ENCODE results near the gene CACYBP.

The CACYBP gene

GRCh38 chr1:175005085-175005783 is 5.5 kb downstream of the CACYBP start:
- TF ChIP-seq CTCF (IDR thresholded peaks at IDR 0.05): no peak
- Mint-ChIP-seq H3K4me3 (no peak overlapping the region), H3K27ac (no peak overlapping the region), H3K9me3 (no peaks in the 10 kb centered on the region), H3K27me3 (ENCODE audit: low read depth, poor library complexity) (no peaks in the 10 kb centered on the region), H3K36me3 (ENCODE audit: low read depth) (peaks cover 42% of the 10 kb centered on the region), H3K4me1 (peaks cover 31% of the 10 kb centered on the region)
- no peak for DNase-seq

- DNase-seq: no peak
- TF ChIP-seq CTCF (IDR thresholded peaks at IDR 0.05): no peak
- Mint-ChIP-seq H3K36me3 (ENCODE audit: low read depth) (peaks cover 65% of the 10 kb centered on the region), H3K9me3 (no peaks in the 10 kb centered on the region), H3K4me1 (no peaks in the 10 kb centered on the region), H3K27ac (peak overlapping the region; percentile 5), H3K4me3 (no peak overlapping the region), H3K27me3 (ENCODE audit: low read depth, poor library complexity) (no peaks in the 10 kb centered on the region)
Measured at GRCh38 chr1:175009532-175009931, 9.8 kb downstream of the CACYBP start.

- no peak overlapping the region for H3K4me3 Mint-ChIP-seq
- no peak for TF ChIP-seq CTCF (IDR thresholded peaks at IDR 0.05)
- peaks cover 63% of the 10 kb centered on the region for H3K36me3 Mint-ChIP-seq (ENCODE audit: low read depth)
- no peak for DNase-seq
- no peaks in the 10 kb centered on the region for H3K9me3 Mint-ChIP-seq
- peaks cover 10% of the 10 kb centered on the region for H3K4me1 Mint-ChIP-seq
- peak overlapping the region; percentile 8 for H3K27ac Mint-ChIP-seq
- no peaks in the 10 kb centered on the region for H3K27me3 Mint-ChIP-seq (ENCODE audit: low read depth, poor library complexity)
Measured at GRCh38 chr1:175013445-175013844, 13.7 kb downstream of the CACYBP start.

GRCh38 chr1:175015243-175015642 is 15.5 kb downstream of the CACYBP start:
- Mint-ChIP-seq H3K27me3 (ENCODE audit: low read depth, poor library complexity) (no peaks in the 10 kb centered on the region), H3K4me1 (peaks cover 10% of the 10 kb centered on the region), H3K36me3 (ENCODE audit: low read depth) (peaks cover 54% of the 10 kb centered on the region), H3K4me3 (no peak overlapping the region), H3K9me3 (no peaks in the 10 kb centered on the region), H3K27ac (peak overlapping the region; percentile 0)
- TF ChIP-seq CTCF (IDR thresholded peaks at IDR 0.05): no peak
- no peak for DNase-seq

GRCh38 chr1:175019524-175019923 is 19.8 kb downstream of the CACYBP start:
- Mint-ChIP-seq H3K9me3 (peaks cover 1% of the 10 kb centered on the region), H3K27me3 (ENCODE audit: low read depth, poor library complexity) (no peaks in the 10 kb centered on the region)

More at GRCh38 chr1:175019524-175019923, 19.8 kb downstream of the CACYBP start:
- no peak for TF ChIP-seq CTCF (IDR thresholded peaks at IDR 0.05)
- H3K4me3 Mint-ChIP-seq: no peak overlapping the region
- peaks cover 33% of the 10 kb centered on the region for H3K4me1 Mint-ChIP-seq
- peaks cover 24% of the 10 kb centered on the region for H3K36me3 Mint-ChIP-seq (ENCODE audit: low read depth)
- no peak overlapping the region for H3K27ac Mint-ChIP-seq
- DNase-seq: no peak

Data from nephron progenitor cell (in vitro differentiated cells).